GM12875 (cell line): ENCODE measurements around the gene GNB1.

ENCODE experiments used
- H3K4me3 ChIP-seq: one replicate; pipeline ENCODE4 v1.5.1; 2011; ENCODE audit warnings: low read depth, low read length, control low read depth
- CTCF ChIP-seq: IDR thresholded peaks from 2 replicates; pipeline ENCODE4 v1.5.1; 2011; ENCODE audit warnings: low read depth, mild to moderate bottlenecking, control low read depth, inconsistent platforms, low read length, moderate library complexity, borderline replicate concordance; ENCODE audit not compliant: insufficient read depth

Gene GNB1

GRCh38 chr1:1926346-1926811 lies 35.5 kb upstream of the GNB1 start:
- H3K4me3 ChIP-seq, result no peak overlapping the region
- no peak for TF ChIP-seq CTCF

- no peak overlapping the region for H3K4me3 ChIP-seq
- no peak for TF ChIP-seq CTCF
Observed at GRCh38 chr1:1925437-1926345, 34.8 kb upstream of the GNB1 start.

- no peak for TF ChIP-seq CTCF
- H3K4me3 ChIP-seq, result no peak overlapping the region
Observed at GRCh38 chr1:1924849-1925248, 34.0 kb upstream of the GNB1 start.

DNA sequence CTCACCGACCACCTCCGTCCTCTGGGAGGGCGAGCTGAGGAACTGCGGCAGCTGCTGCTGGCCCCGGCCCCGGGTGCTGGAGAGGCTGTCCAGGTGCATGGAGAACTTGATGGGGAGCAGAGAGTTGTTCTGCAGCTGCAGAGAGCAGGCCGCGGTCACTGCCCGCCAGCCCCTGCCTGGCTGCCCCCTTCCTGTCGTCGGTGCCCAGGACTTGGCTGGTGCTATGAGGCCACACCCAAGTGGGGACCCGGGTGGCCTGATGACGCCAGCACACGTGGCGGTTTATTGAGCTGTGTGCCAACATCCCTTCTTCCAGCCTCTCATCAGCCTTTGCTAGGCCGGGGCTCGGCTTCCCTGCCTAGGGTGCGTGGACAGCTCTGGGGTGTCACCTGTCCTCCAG lies 33.5 kb upstream of the GNB1 start:
- no peak overlapping the region for H3K4me3 ChIP-seq
- no peak for TF ChIP-seq CTCF

- no peak for TF ChIP-seq CTCF
- H3K4me3 ChIP-seq, result no peak overlapping the region
Observed at GRCh38 chr1:1922956-1923833, 32.3 kb upstream of the GNB1 start.

DNA sequence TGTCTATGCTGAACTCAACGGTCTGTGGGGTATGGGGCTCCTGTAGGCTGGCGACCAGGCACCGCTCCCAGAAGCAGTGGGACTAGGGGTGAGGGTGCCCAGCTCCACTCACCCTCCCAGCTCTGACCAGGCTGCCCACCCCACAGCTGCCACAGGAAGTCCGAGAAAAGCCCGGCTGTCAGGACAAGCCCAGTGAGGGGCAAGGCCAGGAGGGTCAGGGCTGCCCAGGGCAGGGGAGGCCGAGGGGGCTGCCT lies 31.7 kb upstream of the GNB1 start:
- TF ChIP-seq CTCF, result no peak
- H3K4me3 ChIP-seq, result no peak overlapping the region
